IgD-negative memory B cell (primary cell): ENCODE data around the gene CAVIN1. TPM values are rescaled to one million over a fixed set of nuclear protein-coding genes. Genes with fewer than 3 reads are reported as not detected.
"Not testable (repeated sequence)": the region's sequence is repeated elsewhere in the genome, so short reads cannot be mapped to it uniquely, and the experiment has no call there.

ENCODE experiments used
- H3K27ac Mint-ChIP-seq, 3 donors: one replicate each; pipeline ENCODE4 v1.8.0; 2020 to 2022; ENCODE audit warnings: mild to moderate bottlenecking in 3 of 3, mixed read lengths in 3 of 3, moderate library complexity in 1 of 3
- H3K27me3 Mint-ChIP-seq: one replicate; pipeline ENCODE4 v1.8.0; 2021; ENCODE audit warnings: mixed read lengths
- H3K36me3 Mint-ChIP-seq: one replicate; pipeline ENCODE4 v1.8.0; 2020; ENCODE audit warnings: mild to moderate bottlenecking, mixed read lengths
- H3K4me1 Mint-ChIP-seq, 3 donors: one replicate each; pipeline ENCODE4 v1.8.0; 2020 to 2022; ENCODE audit warnings: mixed read lengths in 3 of 3, mild to moderate bottlenecking in 1 of 3
- H3K4me3 Mint-ChIP-seq, 4 donors: one replicate each; pipeline ENCODE4 v1.8.0; 2020 to 2022; ENCODE audit warnings: mild to moderate bottlenecking in 4 of 4, mixed read lengths in 4 of 4, moderate library complexity in 3 of 4
- H3K9me3 Mint-ChIP-seq, 3 donors: one replicate each; pipeline ENCODE4 v1.8.0; 2020 to 2021; ENCODE audit warnings: mixed read lengths in 3 of 3, mild to moderate bottlenecking in 1 of 3
- polyA plus RNA-seq: library from polyadenylated mRNA; unstranded; fragments of 300-500 nt; fragmentation: Illumina TruSeq; gene quantifications from one replicate; pipeline ENCODE4 v1.2.3, GENCODE V29; 2021

Gene CAVIN1
- polyA plus RNA-seq, 1 donor from 2014 or later = not detected

GRCh38 chr17:42362245-42362961 lies 60.7 kb downstream of the CAVIN1 start:
- Mint-ChIP-seq H3K27ac (no peak overlapping the region), H3K36me3 (peaks cover 5% of the 10 kb centered on the region), H3K9me3 (no peaks in the 10 kb centered on the region), H3K27me3 (no peaks in the 10 kb centered on the region), H3K4me3 (peak overlapping the region in 1 of 4 donors; percentile 73), H3K4me1 (peaks cover 45 to 59% (median 50%) of the 10 kb centered on the region in 3 donors)

DNA sequence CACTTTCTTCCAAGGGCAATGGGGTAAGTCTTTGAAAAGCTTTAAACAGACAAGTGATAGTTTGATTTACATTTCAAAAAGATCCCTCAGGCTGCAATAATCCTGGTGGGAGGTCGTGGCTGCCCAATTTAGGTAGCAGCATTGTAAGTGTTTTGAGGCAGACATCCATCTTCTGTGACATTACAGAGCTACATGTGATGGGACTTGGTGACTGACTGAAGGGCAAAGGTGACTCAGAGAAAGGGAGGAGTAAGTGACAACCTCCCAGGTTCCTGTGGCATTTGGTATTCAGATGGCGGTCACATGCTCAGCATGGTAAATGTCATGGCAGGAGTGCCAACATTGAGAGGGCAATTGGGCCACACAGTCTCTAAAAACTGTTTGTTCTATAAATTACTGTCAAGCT lies 61.3 kb downstream of the CAVIN1 start:
- no peaks in the 10 kb centered on the region for H3K27me3 Mint-ChIP-seq
- H3K27ac Mint-ChIP-seq = peak overlapping the region in 1 of 3 donors; percentile 47
- H3K9me3 Mint-ChIP-seq = no peaks in the 10 kb centered on the region
- H3K4me1 Mint-ChIP-seq = peaks cover 42 to 58% (median 47%) of the 10 kb centered on the region in 3 donors
- peaks cover 5% of the 10 kb centered on the region for H3K36me3 Mint-ChIP-seq
- H3K4me3 Mint-ChIP-seq = peak overlapping the region in 2 of 4 donors; percentile 5 to 73

DNA sequence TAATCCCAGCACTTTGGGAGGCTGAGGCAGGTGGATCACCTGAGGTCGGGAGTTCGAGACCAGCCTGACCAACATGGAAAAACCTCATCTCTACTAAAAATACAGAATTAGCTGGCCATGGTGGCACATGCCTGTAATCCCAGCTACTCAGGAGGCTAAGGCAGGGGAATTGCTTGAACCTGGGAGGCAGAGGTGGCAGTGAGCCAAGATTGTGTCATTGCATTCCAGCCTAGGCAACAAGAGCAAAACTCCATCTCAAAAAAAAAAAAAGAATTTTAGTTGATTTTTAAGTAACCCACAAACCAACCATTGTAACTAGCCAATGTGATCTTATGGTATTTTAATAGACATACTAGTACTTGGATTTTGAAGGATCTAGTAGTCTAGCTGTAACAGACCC lies 62.7 kb downstream of the CAVIN1 start:
- H3K27ac Mint-ChIP-seq, H3K36me3 Mint-ChIP-seq: not testable (repeated sequence)

GRCh38 chr17:42359133-42359532 lies 63.9 kb downstream of the CAVIN1 start:
- no peaks in the 10 kb centered on the region for H3K9me3 Mint-ChIP-seq
- H3K4me3 Mint-ChIP-seq = no peak overlapping the region
- H3K27me3 Mint-ChIP-seq = no peaks in the 10 kb centered on the region
- H3K27ac Mint-ChIP-seq = peak overlapping the region in 1 of 3 donors; percentile 40
- H3K36me3 Mint-ChIP-seq = peaks cover 5% of the 10 kb centered on the region
- H3K4me1 Mint-ChIP-seq = peaks cover 37 to 50% (median 49%) of the 10 kb centered on the region in 3 donors

More for the DNA sequence above, 62.7 kb downstream of the CAVIN1 start:
- not testable (repeated sequence) for H3K4me3 Mint-ChIP-seq, H3K9me3 Mint-ChIP-seq, H3K27me3 Mint-ChIP-seq
- H3K4me1 Mint-ChIP-seq = peaks cover 43 to 55% (median 48%) of the 10 kb centered on the region in 3 donors

GRCh38 chr17:42358434-42358833 lies 64.6 kb downstream of the CAVIN1 start:
- Mint-ChIP-seq H3K9me3 (no peaks in the 10 kb centered on the region), H3K4me1 (peaks cover 31 to 50% (median 44%) of the 10 kb centered on the region in 3 donors), H3K27ac (peak overlapping the region in 1 of 3 donors; percentile 40), H3K36me3 (peaks cover 5% of the 10 kb centered on the region), H3K4me3 (peak overlapping the region in 1 of 4 donors; percentile 37), H3K27me3 (no peaks in the 10 kb centered on the region)

DNA sequence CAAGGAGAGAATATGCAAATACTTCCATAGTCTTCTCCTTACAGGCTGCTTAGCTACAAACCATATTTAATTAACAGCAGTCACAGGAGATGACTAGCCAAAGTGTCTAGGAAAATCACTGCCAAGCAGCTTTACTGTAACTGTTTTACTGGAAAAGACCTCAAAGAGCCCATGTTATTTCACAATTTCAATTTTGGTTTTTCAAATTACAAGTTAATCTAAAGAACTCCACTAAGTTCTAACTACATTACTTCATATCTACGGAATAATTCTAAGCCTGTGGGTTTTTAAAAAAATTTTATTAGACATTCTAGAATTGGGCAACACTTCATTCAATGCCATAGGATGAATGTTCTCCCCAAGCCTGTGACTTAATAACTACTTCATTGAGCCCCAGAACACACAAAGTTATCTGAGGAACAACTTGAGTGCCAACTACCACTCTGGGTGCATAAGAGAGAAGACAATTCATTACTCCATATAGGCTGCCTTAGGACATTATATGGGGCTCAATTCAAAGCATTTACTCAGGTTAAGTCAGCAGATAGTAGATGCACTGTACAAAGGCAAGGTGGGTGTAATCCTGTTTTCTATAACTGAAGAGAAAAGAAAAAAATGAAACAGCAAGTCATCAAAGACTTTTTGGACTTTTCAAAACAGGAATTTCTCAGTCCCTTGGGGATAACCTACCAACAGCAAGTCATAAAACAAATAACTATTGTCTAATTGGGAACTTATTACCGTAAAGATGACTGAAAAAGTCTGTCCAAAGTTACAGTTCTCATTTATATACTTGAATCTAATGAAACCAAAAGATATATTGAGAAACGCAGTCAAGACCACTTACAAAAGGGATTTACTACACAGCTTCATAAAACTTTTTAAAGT lies 67.9 kb downstream of the CAVIN1 start:
- Mint-ChIP-seq H3K27me3 (no peaks in the 10 kb centered on the region), H3K4me1 (peaks cover 19 to 38% (median 31%) of the 10 kb centered on the region in 3 donors), H3K9me3 (no peaks in the 10 kb centered on the region), H3K36me3 (peaks cover 1% of the 10 kb centered on the region), H3K27ac (peak overlapping the region in 1 of 3 donors; percentile 8), H3K4me3 (peak overlapping the region in 2 of 4 donors; percentile 65 to 74)

Other genes starting within 250 kb of the CAVIN1 start
- not detected for gene KCNH4, start 242.1 kb downstream of the CAVIN1 start, polyA plus RNA-seq
- not detected for gene HCRT, start 237.8 kb downstream of the CAVIN1 start, polyA plus RNA-seq
- gene GHDC, start 228.8 kb downstream of the CAVIN1 start, polyA plus RNA-seq = 24.3 TPM
- gene STAT5B, start 146.9 kb downstream of the CAVIN1 start, polyA plus RNA-seq = 60.4 TPM
- gene STAT5A, start 134.8 kb downstream of the CAVIN1 start, polyA plus RNA-seq = 63.0 TPM
- gene STAT3, start 34.8 kb downstream of the CAVIN1 start, polyA plus RNA-seq = 106 TPM
- gene ATP6V0A1, start 35.6 kb upstream of the CAVIN1 start, polyA plus RNA-seq = 17.2 TPM
- 14.4 TPM for gene NAGLU, start 113.0 kb upstream of the CAVIN1 start, polyA plus RNA-seq
- 0.39 TPM for gene HSD17B1, start 129.7 kb upstream of the CAVIN1 start, polyA plus RNA-seq
- gene COASY, start 138.9 kb upstream of the CAVIN1 start, polyA plus RNA-seq = 64.9 TPM
- 44.8 TPM for gene MLX, start 143.8 kb upstream of the CAVIN1 start, polyA plus RNA-seq
- 2.9 TPM for gene PSMC3IP, start 154.5 kb upstream of the CAVIN1 start, polyA plus RNA-seq
- 105 TPM for gene RETREG3, start 186.1 kb upstream of the CAVIN1 start, polyA plus RNA-seq
- 11.8 TPM for gene TUBG1, start 186.4 kb upstream of the CAVIN1 start, polyA plus RNA-seq
- 2.5 TPM for gene TUBG2, start 236.0 kb upstream of the CAVIN1 start, polyA plus RNA-seq